ENCODE results near the gene LRRC4C. TPM values are rescaled to one million over a fixed set of nuclear protein-coding genes. Genes with fewer than 3 reads are reported as not detected.

The LRRC4C gene
- total RNA-seq, 1 experiment from 2014 or later: 0.13 TPM

- Histone ChIP-seq H3K79me1 (ENCODE audit: insufficient read depth, low read depth, low read length, poor library complexity, severe bottlenecking) (no peaks in the 10 kb centered on the region), H4K5ac (ENCODE audit: insufficient read length, low read depth, low read length) (no peak overlapping the region), H3T11ph (ENCODE audit: low read length) (no peak overlapping the region), H3K79me2 (ENCODE audit: insufficient read depth, low read length) (no peaks in the 10 kb centered on the region), H2AFZ (ENCODE audit: low read length) (no peak overlapping the region), H3K4ac (ENCODE audit: low read depth, low read length) (no peak overlapping the region), H3K9ac (ENCODE audit: extremely low read depth, insufficient read length, low read length) (no peak overlapping the region), H2AK5ac (ENCODE audit: insufficient read length, low read length) (no peak overlapping the region), H3K4me2 (ENCODE audit: insufficient read depth, insufficient read length, low read length) (no peak overlapping the region), H2BK20ac (ENCODE audit: low read depth, low read length, poor library complexity, severe bottlenecking) (no peak overlapping the region), H3K4me1 (ENCODE audit: insufficient read depth, low read length) (no peaks in the 10 kb centered on the region), H4K20me1 (ENCODE audit: control insufficient read depth, insufficient read depth, insufficient read length) (no peaks in the 10 kb centered on the region), H2BK15ac (ENCODE audit: low read depth, low read length) (no peak overlapping the region), H2BK120ac (ENCODE audit: low read depth, low read length, poor library complexity, severe bottlenecking) (no peak overlapping the region), H3K18ac (ENCODE audit: insufficient read length, low read depth, low read length) (no peak overlapping the region), H4K91ac (ENCODE audit: insufficient read length, low read depth, low read length) (no peak overlapping the region), H2BK5ac (ENCODE audit: insufficient read length, low read length) (no peak overlapping the region), H3K14ac (ENCODE audit: insufficient read depth, low read length) (no peak overlapping the region), H2BK12ac (ENCODE audit: insufficient read length, low read depth, low read length) (no peak overlapping the region), H3K23ac (ENCODE audit: insufficient read length, low read depth, low read length) (no peak overlapping the region), H3K56ac (ENCODE audit: insufficient read length, low read depth, low read length) (no peak overlapping the region), H3K27me3 (ENCODE audit: insufficient read depth, low read length) (no peaks in the 10 kb centered on the region), H3K27ac (ENCODE audit: insufficient read length, low read depth, low read length) (no peak overlapping the region), H3K9me3 (ENCODE audit: control insufficient read depth, low read depth, low read length) (no peaks in the 10 kb centered on the region), H3K23me2 (ENCODE audit: insufficient read length, low read depth, low read length, poor library complexity, severe bottlenecking) (no peaks in the 10 kb centered on the region), H4K8ac (replicated peaks; ENCODE audit: insufficient read length, low read depth, low read length) (no peak overlapping the region)
- H3K9me3 Mint-ChIP-seq: no peaks in the 10 kb centered on the region
- no peaks in the 10 kb centered on the region for H3K27me3 Mint-ChIP-seq (ENCODE audit: low read depth)
- peaks cover 8% of the 10 kb centered on the region in 2 experiments for H3K4me1 Mint-ChIP-seq
- H3K4me3 Mint-ChIP-seq: no peak overlapping the region
- peak; percentile 93 for TF ChIP-seq CTCF (conservative IDR thresholded peaks at IDR 0.05)
- DNase-seq: peak; percentile 71
- no peaks in the 10 kb centered on the region; a peak in 1 of 7 replicates for H3K36me3 Mint-ChIP-seq (ENCODE audit: insufficient read depth in 1 of 3, low read depth in 3 of 3)
- WGBS (ENCODE audit: extremely low coverage, insufficient read length, low lambda C conversion rate): no CpG with 5 or more reads among the region's 10 CpGs
- H3K27ac Mint-ChIP-seq: no peak overlapping the region
These were observed 737.2 kb downstream of the LRRC4C start for GRCh38 chr11:40722179-40722795.

Measured in H9 (cell line).